ENCODE results near the gene PTPRQ.

DNA sequence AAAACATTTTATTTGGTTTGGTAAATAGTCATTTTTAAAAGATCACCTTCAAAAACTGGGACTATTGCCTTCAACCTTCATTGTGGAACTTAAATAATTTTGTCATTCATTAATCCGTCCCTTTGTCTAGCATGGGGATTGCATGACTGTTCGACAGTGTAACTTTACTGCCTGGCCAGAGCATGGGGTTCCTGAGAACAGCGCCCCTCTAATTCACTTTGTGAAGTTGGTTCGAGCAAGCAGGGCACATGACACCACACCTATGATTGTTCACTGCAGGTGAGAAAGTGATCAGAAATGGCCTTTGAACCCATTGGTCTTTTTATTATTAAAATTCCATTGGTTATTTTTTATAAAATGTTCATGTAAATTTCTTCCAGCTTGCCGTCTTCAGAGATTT is 226.2 kb downstream of the PTPRQ start:
- TF ChIP-seq POLR2A (IDR thresholded peaks at IDR 0.05): no peak
- TF ChIP-seq CTCF (IDR thresholded peaks at IDR 0.05): no peak
